ENCODE data around the gene MZT1. TPM values are rescaled to one million over a fixed set of nuclear protein-coding genes. Genes with fewer than 3 reads are reported as not detected.

MZT1 gene
- 1 to 10 TPM; 2.7 to 7.6 (median 4.1) TPM for total RNA-seq

- no peak for TF ChIP-seq CTCF (IDR thresholded peaks at IDR 0.05)
- TF ChIP-seq EP300 (IDR thresholded peaks at IDR 0.05): peak in 1 of 2 donors; percentile 86
- peak in 1 of 2 donors; percentile 50 for TF ChIP-seq POLR2A (IDR thresholded peaks at IDR 0.05)
- peak within 1 kb of the TSS in 3 of 4 donors; percentile 45 to 77 (median 70) for H3K27ac ChIP-seq
- no peaks in the 10 kb centered on the region for H3K27me3 ChIP-seq
- WGBS, 2 donors: 0 to 1% methylated on average over 34 to 44 of the region's 71 CpGs
- H3K4me1 ChIP-seq: peaks cover 0 to 28% (median 8%) of the 10 kb centered on the region in 4 donors
- peaks cover 0 to 6% (median 0%) of the 10 kb centered on the region in 3 donors for H3K36me3 ChIP-seq
- no peaks in the 10 kb centered on the region for H3K9me3 ChIP-seq
- peak within 1 kb of the TSS; percentile 62 to 88 (median 82) for H3K4me3 ChIP-seq
- DNase-seq (ENCODE audit: low spot score in 2 of 2): peak; percentile 81 to 90
Observed at GRCh38 chr13:72727417-72728289, at the start of gene MZT1, which contains the start of gene BORA. Gene MZT1, minus strand, starts transcription at chr13:72727629. Its CDS starts 27 bp downstream, at chr13:72727602. Gene BORA, plus strand, starts transcription at chr13:72727923. Its CDS starts 1,018 bp downstream, at chr13:72728941.

GRCh38 chr13:72774019-72774418 lies 46.6 kb upstream of the MZT1 start:
- H3K4me1 ChIP-seq: peaks cover 0 to 15% (median 1%) of the 10 kb centered on the region in 4 donors
- no peaks in the 10 kb centered on the region for H3K27me3 ChIP-seq
- DNase-seq (ENCODE audit: low spot score in 2 of 2): no peak
- WGBS, 2 donors: 71 to 78% methylated on average over 2 of the region's 2 CpGs
- no peak overlapping the region for H3K4me3 ChIP-seq
- TF ChIP-seq CTCF (IDR thresholded peaks at IDR 0.05) (no peak), POLR2A (IDR thresholded peaks at IDR 0.05) (no peak), EP300 (IDR thresholded peaks at IDR 0.05) (no peak)
- H3K9me3 ChIP-seq: no peaks in the 10 kb centered on the region
- no peak overlapping the region for H3K27ac ChIP-seq
- peaks cover 0 to 89% (median 10%) of the 10 kb centered on the region in 3 donors for H3K36me3 ChIP-seq

- Histone ChIP-seq H3K4me1 (no peaks in the 10 kb centered on the region), H3K27me3 (no peaks in the 10 kb centered on the region), H3K36me3 (peaks cover 0 to 100% (median 36%) of the 10 kb centered on the region in 3 donors), H3K27ac (peak overlapping the region in 1 of 4 donors; percentile 36), H3K9me3 (no peaks in the 10 kb centered on the region), H3K4me3 (no peak overlapping the region)
- DNase-seq (ENCODE audit: low spot score in 2 of 2): no peak
- TF ChIP-seq POLR2A (IDR thresholded peaks at IDR 0.05) (no peak), CTCF (IDR thresholded peaks at IDR 0.05) (no peak), EP300 (IDR thresholded peaks at IDR 0.05) (no peak)
- WGBS, 2 donors: 58 to 69% methylated on average over 2 of the region's 2 CpGs
Observed at GRCh38 chr13:72763411-72763810, 36.0 kb upstream of the MZT1 start.

GRCh38 chr13:72760189-72760588 lies 32.8 kb upstream of the MZT1 start:
- no peak for TF ChIP-seq EP300 (IDR thresholded peaks at IDR 0.05)
- no peak for TF ChIP-seq CTCF (IDR thresholded peaks at IDR 0.05)
- no peak for TF ChIP-seq POLR2A (IDR thresholded peaks at IDR 0.05)
- H3K9me3 ChIP-seq: no peaks in the 10 kb centered on the region
- H3K4me3 ChIP-seq: no peak overlapping the region
- H3K27ac ChIP-seq: no peak overlapping the region
- peaks cover 0 to 100% (median 49%) of the 10 kb centered on the region in 3 donors for H3K36me3 ChIP-seq
- no peak for DNase-seq (ENCODE audit: low spot score in 2 of 2)
- WGBS, 2 donors: 87 to 94% methylated on average over 3 of the region's 3 CpGs
- no peaks in the 10 kb centered on the region for H3K4me1 ChIP-seq
- H3K27me3 ChIP-seq: no peaks in the 10 kb centered on the region
